GM21515 (cell line): ENCODE results near the gene LDLRAD4.
"Not testable (repeated sequence)": the region's sequence is repeated elsewhere in the genome, so short reads cannot be mapped to it uniquely, and the experiment has no call there.

Source experiments
- ATAC-seq: cut with Tn5 transposase; IDR thresholded peaks from one replicate; pipeline ENCODE4 v1.9.1; 2021; ENCODE audit not compliant: unreplicated experiment

LDLRAD4 gene

GRCh38 chr18:13245481-13246000 is 27.0 kb downstream of the LDLRAD4 start:
- ATAC-seq: no peak

DNA sequence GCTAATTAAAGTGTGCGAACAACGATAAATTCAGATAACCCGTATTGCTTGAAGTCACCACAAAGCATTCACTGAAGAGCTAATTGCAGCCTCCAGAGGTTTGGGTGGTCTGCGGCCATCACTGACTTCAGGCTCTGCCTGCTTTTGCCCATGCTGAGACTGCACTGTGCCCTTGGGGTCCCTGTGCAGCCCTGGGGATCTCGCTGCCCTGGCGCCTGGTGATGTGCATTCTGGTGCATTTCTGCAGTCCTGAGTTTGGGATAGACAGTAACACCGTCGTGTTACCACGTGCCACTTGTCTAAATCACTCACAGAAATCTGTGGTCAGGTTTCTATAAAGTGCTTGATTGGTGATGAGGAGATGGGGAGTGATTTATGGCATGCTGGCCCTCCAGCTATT is 27.6 kb downstream of the LDLRAD4 start:
- no peak for ATAC-seq

DNA sequence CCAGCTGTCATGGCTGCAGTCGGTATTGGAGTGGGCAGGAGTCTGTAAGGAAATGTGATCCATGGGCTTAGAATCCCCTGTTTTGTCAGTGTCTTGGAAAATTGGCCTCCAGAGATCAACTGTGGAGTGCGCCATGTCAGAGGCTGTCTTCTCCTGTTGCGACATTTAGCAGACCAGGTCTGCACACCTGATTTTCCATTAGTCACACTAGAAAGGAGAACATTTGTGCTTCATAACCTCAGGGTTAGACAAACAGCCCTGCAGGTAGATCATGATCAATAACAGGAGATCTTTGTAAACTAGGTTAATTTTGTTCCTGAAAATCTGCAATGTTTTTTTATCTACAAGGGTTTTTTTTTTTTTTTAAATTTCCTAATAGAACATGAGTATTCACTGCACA is 28.0 kb downstream of the LDLRAD4 start:
- no peak for ATAC-seq

GRCh38 chr18:13247506-13247905 is 28.9 kb downstream of the LDLRAD4 start:
- no peak for ATAC-seq

- ATAC-seq: no peak
These were observed 34.3 kb downstream of the LDLRAD4 start for GRCh38 chr18:13252686-13253410.

- ATAC-seq: no peak
These were observed 35.5 kb downstream of the LDLRAD4 start for GRCh38 chr18:13253786-13254688.

DNA sequence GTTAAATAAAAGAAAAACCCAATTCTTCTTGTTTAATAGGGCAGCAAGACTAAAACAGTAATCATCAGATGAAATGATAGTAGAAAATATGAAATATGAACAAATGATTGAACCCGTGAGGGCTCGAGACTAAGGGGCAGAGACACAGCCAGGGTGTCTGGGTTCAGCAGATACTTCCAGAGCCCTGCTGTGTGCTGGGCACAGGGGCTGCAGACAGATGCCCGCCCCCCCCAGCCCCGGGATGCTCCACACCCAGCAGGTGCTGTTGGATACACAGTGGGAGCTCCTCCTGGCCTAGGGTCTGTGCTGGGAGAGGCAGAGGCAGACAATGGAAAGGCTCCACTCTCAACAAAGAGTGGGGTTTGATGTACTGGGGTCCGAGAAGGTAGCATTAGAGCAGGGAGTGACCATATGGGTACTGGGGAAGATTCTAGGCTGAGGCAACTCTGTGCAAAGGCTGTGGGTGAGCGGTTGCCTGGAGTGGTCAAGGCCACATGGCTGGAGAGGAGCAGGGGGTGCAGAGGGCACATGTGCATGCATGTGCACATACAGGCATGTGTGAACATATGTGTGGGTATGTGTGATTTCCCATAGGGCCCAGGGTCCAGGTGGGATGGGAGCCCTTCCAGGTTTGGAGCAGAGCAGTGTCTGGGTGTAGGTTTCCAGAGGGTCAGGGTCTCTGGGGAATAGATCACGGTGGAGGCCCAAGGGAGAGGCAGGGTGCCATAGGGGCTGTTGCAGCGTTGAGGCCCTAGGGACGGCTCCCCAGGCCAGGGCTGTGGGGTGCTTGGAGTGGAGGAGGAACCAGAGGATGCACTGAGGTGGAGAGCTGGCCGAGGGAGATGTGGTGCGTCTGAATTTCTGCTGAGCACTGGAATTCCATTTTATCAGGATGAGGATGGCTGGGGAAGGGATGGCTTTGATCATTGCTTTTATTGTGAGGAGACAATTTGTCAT is 36.7 kb downstream of the LDLRAD4 start:
- ATAC-seq: no peak

DNA sequence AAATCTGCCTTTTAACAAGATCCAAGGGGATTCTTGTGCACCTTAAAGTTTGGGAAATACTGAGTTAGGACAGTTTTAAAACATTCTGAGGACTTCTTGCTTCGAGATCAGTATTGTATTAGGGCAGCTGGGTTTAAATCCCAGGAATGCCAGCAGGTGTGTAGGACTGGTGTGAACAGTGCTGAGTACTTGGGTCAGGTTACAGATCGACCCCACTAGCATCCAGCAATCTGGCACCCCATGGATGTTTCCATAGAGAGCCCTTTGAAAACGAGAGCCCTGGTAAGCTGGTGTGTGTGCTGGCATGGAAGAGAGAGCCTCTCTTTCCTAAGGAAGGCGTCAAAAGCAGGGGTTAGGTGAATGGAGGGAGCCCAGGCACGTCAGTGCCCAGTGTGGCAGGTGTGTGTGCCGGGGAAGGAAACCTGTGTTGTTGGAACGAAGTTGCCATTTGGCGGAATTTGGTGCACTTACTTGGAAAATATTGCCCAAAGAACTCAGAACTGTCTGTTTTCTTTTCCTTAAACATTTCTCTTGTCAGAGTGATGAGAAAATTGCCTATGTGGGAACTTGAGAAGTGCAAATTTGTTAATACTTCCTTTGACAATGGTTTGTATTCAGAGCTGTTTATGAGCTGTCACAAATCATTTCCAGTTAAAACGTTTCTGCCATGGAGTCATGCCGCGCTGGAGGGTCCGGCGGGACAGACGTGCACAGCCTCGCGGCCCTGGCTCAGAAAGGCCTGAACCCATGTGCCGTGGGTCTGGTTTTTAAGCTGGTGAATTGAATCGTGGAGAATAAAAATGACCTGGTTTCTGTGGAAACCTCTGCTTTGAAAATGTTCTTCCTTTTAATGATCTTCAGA is 38.1 kb downstream of the LDLRAD4 start:
- ATAC-seq: no peak

DNA sequence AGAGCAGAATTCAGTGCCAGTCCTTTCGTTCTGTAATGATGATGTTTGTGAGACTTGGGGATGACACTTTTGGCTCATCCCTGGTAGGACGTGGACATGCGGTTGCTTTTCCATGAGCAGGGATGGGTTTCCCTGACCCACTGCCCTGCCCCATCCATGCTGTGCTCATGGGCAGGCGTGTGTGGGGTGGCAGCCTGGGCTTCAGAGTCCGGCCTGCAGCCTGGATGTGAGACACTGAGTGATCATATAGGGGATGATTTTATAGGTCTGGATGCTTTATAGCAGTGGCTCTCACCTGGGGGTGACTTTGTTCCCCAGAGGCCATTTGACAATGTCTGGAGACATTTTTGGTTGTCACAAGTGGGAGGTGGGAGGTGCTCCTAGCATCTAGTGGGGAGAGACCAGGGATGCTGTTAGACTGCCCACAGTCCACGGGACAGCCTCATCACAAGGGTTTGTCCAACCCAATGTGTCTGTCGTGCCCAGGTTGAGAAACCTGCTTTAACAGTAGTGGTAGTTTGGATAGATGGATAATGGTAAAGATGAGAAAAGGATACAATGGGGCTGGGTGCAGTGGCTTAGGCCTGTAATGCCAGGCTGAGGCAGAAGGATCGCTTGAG is 38.9 kb downstream of the LDLRAD4 start:
- ATAC-seq: no peak

DNA sequence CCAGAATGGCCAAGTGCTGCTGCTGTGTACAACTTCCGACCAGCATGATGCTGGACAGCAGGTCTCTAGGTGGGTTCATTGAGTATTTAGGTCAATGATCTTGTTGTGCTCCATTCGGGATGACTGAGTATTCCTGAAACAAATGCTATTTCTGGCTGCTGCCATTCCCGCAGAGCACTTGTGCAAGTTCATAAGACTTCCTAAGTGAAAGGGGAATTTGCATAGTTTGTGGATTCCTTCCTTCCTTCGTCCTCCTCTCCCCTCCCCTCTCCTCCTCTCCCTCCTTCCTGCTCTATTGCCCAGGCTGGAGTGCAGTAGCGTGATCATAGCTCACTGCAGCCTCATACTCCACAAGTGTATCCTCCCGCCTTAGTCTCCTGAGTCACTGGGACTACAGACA is 40.4 kb downstream of the LDLRAD4 start:
- ATAC-seq: no peak

DNA sequence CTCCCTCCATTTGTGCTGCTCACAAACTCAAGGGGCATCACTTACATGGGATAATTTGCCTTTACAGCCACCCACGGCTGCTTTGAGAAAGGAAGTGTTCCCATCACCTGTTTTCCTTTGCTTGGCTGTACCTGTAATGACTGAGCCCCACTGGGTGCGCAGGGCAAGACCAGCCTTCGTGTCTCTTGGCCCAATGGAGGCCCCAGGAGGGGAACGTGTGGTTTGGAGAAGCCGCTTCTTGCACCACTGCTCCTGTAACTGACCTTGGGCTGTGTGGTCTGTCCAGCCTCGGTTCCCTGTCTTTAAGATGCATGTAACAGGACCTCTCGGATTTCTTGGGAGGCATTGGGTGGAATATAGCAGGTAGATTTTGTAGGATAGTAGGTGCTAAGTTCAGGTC is 41.1 kb downstream of the LDLRAD4 start:
- no peak for ATAC-seq

- ATAC-seq: no peak
These were observed 41.8 kb downstream of the LDLRAD4 start for GRCh38 chr18:13260197-13260934.

- no peak for ATAC-seq
These were observed 42.5 kb downstream of the LDLRAD4 start for GRCh38 chr18:13260935-13261640.

DNA sequence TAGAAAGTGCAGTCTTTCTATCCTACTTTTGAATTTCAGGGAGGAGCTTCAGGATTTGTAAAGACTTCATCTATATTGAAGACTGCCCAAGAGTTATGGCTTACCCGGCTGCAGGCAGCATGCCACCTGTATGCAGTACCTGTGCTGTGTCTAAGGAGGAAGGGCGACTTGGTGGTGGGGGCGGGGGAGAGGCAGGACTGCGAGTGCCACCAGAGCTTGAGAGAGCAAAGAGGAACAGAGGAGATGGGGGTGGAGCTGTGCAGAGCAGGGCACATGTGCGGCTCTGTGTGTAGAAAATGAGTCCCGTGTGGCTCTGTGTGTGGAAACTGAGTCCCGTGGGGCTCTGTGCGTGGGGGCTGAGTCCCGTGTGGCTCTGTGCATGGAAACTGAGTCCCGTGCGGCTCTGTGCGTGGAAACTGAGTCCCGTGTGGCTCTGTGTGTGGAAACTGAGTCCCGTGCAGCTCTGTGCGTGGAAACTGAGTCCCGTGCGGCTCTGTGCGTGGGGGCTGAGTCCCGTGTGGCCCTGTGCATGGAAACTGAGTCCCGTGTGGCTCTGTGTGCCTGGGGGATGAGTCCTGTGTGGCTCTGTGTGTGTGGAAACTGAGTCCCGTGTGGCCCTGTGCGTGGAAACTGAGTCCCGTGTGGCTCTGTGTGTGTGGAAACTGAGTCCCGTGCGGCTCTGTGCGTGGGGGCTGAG is 43.2 kb downstream of the LDLRAD4 start:
- no peak for ATAC-seq

DNA sequence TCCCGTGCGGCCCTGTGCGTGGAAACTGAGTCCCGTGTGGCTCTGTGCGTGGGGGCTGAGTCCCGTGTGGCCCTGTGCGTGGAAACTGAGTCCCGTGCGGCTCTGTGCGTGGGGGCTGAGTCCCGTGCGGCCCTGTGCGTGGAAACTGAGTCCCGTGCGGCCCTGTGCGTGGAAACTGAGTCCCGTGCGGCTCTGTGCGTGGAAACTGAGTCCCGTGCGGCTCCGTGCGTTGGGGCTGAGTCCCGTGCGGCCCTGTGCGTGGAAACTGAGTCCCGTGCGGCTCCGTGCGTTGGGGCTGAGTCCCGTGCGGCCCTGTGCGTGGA is 43.8 kb downstream of the LDLRAD4 start:
- ATAC-seq: not testable (repeated sequence)

DNA sequence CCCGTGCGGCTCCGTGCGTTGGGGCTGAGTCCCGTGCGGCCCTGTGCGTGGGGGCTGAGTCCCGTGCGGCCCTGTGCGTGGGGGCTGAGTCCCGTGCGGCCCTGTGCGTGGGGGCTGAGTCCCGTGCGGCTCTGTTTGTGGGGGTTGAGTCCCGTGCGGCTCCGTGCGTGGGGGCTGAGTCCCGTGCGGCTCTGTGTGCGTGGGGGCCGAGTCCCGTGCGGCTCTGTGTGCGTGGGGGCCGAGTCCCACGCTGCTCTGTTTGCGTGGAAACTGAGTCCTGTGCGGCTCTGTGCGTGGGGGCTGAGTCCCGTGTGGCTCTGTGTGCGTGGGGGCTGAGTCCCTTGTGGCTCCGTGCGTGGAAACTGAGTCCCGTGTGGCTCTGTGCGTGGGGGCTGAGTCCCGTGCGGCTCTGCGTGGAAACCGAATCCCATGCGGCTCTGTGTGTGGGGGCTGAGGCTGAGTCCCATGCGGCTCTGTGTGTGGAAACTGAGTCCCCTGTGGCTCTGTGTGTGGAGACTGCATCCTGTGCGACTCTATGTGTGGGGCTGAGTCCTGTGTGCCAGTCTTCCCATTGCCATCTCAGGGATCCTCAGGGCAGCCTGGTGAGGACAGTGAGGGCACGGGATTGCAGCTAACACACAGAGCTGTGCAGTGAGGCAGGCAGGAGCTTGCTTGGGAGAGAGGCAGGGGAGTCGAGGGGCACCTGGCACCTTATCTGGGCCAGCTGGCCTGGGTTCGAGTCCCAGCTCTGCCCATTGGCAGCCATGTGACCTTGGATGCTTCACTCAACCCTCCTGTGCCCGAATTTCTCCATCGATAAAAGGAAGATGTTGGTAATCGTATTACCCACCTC is 44.5 kb downstream of the LDLRAD4 start:
- ATAC-seq: no peak
